ENCODE results near the gene PHF21B.

DNA sequence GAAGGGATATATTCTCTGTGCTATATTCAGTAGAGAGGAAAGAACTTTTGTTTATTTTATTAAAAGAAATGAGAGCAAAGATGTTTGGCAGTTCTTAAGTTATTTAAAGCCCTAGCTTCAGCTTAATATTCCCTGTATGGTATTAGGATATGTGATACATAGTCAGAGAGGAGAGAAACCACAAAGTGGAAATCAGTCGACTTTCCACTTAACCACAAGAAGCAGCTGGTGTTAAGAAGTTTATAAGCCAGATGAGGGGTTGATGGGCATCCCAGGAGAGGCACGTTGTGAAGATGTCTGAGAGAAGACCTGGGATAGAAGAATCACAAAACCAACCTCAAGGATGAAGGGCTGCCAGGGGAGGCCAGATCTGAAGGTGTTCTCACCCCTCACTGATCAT, 23.3 kb upstream of the PHF21B start:
- TF ChIP-seq, protein P1, sequence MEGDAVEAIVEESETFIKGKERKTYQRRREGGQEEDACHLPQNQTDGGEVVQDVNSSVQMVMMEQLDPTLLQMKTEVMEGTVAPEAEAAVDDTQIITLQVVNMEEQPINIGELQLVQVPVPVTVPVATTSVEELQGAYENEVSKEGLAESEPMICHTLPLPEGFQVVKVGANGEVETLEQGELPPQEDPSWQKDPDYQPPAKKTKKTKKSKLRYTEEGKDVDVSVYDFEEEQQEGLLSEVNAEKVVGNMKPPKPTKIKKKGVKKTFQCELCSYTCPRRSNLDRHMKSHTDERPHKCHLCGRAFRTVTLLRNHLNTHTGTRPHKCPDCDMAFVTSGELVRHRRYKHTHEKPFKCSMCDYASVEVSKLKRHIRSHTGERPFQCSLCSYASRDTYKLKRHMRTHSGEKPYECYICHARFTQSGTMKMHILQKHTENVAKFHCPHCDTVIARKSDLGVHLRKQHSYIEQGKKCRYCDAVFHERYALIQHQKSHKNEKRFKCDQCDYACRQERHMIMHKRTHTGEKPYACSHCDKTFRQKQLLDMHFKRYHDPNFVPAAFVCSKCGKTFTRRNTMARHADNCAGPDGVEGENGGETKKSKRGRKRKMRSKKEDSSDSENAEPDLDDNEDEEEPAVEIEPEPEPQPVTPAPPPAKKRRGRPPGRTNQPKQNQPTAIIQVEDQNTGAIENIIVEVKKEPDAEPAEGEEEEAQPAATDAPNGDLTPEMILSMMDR (IDR thresholded peaks at IDR 0.05): no peak
- no peak for TF ChIP-seq POLR2A (IDR thresholded peaks at IDR 0.05)
